Parathyroid adenoma (tissue), 2 donors: Measurements from ENCODE around the gene MTA1.

Source experiments
- H2AFZ ChIP-seq: fragments of 300-600 bp; sonication (generic); one replicate; pipeline ENCODE4 v1.7.0; 2017; ENCODE audit warnings: antibody characterized with exemption, mild to moderate bottlenecking
- H3K27ac ChIP-seq: fragments of 300-600 bp; sonication (generic); one replicate; pipeline ENCODE4 v1.7.0; 2017
- H3K27me3 ChIP-seq: fragments of 300-600 bp; sonication (generic); one replicate; pipeline ENCODE4 v1.7.0; 2017; ENCODE audit warnings: low read length; ENCODE audit not compliant: control insufficient read depth, insufficient read depth
- H3K36me3 ChIP-seq: fragments of 300-600 bp; sonication (generic); one replicate; pipeline ENCODE4 v1.7.0; 2017; ENCODE audit warnings: low read length; ENCODE audit not compliant: control insufficient read depth, insufficient read depth
- H3K4me1 ChIP-seq: fragments of 300-600 bp; sonication (generic); one replicate; pipeline ENCODE4 v1.7.0; 2017; ENCODE audit warnings: control low read depth
- H3K4me2 ChIP-seq: fragments of 300-600 bp; sonication (generic); one replicate; pipeline ENCODE4 v1.7.0; 2017; ENCODE audit warnings: low read length
- H3K4me3 ChIP-seq: fragments of 300-600 bp; sonication (generic); one replicate; pipeline ENCODE4 v1.7.0; 2017; ENCODE audit warnings: low read depth, low read length
- H3K79me2 ChIP-seq: fragments of 300-600 bp; sonication (generic); one replicate; pipeline ENCODE4 v1.7.0; 2017; ENCODE audit warnings: control low read depth
- H3K9ac ChIP-seq: fragments of 300-600 bp; sonication (generic); one replicate; pipeline ENCODE4 v1.7.0; 2017; ENCODE audit warnings: mild to moderate bottlenecking
- H3K9me3 ChIP-seq: fragments of 300-600 bp; sonication (generic); one replicate; pipeline ENCODE4 v1.7.0; 2017; ENCODE audit warnings: low read length; ENCODE audit not compliant: control insufficient read depth
- TF ChIP-seq, protein P1 (sequence below): fragments of 300-600 bp; sonication (generic); IDR thresholded peaks from one replicate; pipeline ENCODE4 v1.7.0; 2017; ENCODE audit warnings: antibody characterized with exemption, mild to moderate bottlenecking
- donor health status: primary hyperparathyroidism.

Gene MTA1

DNA sequence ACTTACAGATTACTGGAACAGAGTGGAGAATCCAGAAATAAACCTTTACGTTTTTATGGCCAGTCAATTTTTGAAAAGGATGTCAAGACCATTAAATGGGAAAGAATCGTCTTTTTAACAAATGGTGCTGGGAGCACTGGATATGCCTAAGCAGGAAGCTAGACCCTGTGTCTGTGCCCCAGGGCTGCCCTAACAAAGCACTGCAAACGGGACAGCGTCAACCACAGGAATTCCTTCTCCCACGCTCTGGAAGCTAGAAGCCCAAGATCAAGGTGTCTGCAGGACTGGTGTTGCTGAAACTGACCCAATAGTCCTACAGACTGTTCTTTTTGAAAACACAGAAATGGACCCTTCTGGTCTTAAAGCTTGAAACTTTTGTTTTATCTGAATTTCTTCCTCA is 97.5 kb downstream of the MTA1 start:
- no peaks in the 10 kb centered on the region for H3K79me2 ChIP-seq
- no peaks in the 10 kb centered on the region for H3K9me3 ChIP-seq
- H3K27ac ChIP-seq: no peak overlapping the region

DNA sequence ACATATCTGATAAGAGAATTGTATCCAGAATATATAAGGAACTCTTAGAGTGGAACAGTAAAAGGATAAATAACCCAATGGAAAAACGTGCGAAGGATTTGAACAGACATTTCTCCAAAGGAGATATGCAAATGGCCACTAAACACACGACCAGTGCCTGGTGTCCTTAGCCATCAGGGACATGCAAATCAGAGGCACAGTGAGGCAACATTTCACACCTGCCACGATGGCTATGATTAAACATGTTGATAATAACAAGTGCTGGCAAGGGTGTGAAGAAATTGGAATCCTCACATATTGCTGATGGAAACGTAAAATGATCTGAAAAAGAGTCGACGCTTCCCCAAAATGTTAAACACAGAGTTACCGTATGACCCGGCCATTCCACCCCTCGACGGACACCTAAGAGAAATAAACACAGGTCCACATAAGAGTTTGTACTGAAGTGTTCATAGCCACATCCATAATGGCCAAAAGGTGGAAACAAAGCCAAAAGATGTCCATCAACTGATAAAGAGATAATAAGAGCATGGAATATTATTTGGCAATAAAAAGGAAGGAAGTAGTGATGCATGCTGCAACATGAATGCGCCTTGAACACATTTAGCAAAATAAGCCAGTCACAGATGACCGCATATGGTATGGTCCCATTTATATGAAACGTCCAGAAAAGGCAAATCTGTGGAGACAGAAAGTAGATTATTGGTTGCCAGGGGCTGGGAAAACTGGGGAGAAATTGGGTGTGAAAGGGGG is 100.5 kb downstream of the MTA1 start:
- TF ChIP-seq, protein P1, sequence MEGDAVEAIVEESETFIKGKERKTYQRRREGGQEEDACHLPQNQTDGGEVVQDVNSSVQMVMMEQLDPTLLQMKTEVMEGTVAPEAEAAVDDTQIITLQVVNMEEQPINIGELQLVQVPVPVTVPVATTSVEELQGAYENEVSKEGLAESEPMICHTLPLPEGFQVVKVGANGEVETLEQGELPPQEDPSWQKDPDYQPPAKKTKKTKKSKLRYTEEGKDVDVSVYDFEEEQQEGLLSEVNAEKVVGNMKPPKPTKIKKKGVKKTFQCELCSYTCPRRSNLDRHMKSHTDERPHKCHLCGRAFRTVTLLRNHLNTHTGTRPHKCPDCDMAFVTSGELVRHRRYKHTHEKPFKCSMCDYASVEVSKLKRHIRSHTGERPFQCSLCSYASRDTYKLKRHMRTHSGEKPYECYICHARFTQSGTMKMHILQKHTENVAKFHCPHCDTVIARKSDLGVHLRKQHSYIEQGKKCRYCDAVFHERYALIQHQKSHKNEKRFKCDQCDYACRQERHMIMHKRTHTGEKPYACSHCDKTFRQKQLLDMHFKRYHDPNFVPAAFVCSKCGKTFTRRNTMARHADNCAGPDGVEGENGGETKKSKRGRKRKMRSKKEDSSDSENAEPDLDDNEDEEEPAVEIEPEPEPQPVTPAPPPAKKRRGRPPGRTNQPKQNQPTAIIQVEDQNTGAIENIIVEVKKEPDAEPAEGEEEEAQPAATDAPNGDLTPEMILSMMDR: no peak
- Histone ChIP-seq H2AFZ (no peak overlapping the region), H3K9me3 (no peaks in the 10 kb centered on the region), H3K27me3 (no peaks in the 10 kb centered on the region), H3K36me3 (no peaks in the 10 kb centered on the region), H3K79me2 (no peaks in the 10 kb centered on the region), H3K27ac (no peak overlapping the region), H3K9ac (no peak overlapping the region), H3K4me3 (no peak overlapping the region), H3K4me1 (no peaks in the 10 kb centered on the region), H3K4me2 (no peak overlapping the region)

More for the DNA sequence above, 97.5 kb downstream of the MTA1 start:
- H3K4me2 ChIP-seq: no peak overlapping the region
- H3K9ac ChIP-seq: no peak overlapping the region
- H2AFZ ChIP-seq: no peak overlapping the region
- H3K36me3 ChIP-seq: no peaks in the 10 kb centered on the region
- H3K4me3 ChIP-seq: no peak overlapping the region
- H3K4me1 ChIP-seq: no peaks in the 10 kb centered on the region
- H3K27me3 ChIP-seq: no peaks in the 10 kb centered on the region
- TF ChIP-seq, protein P1: no peak
